GM12892 (cell line): ENCODE data around the gene CYB5A.

Experiments
- DNase-seq: peaks from one replicate; pipeline ENCODE4 v3.0.0; 2011; ENCODE audit not compliant: insufficient read length
- FAIRE-seq: peaks from 2 replicates; lab custom pipeline; 2011; peaks lifted over from hg19 to GRCh38; lab: Jason Lieb, UNC
- POLR2A ChIP-seq: IDR thresholded peaks from 2 replicates; pipeline ENCODE4 v1.6.1; 2011; ENCODE audit warnings: low read depth, low read length, control low read depth
- POLR2AphosphoS5 ChIP-seq: IDR thresholded peaks from 2 replicates; pipeline ENCODE4 v1.6.1; 2011; ENCODE audit warnings: low read depth, low read length, control low read depth
- TAF1 ChIP-seq: IDR thresholded peaks from 2 replicates; pipeline ENCODE4 v1.6.1; 2011; ENCODE audit warnings: low read depth, mild to moderate bottlenecking, control low read depth, low read length, borderline replicate concordance

CYB5A gene

DNA sequence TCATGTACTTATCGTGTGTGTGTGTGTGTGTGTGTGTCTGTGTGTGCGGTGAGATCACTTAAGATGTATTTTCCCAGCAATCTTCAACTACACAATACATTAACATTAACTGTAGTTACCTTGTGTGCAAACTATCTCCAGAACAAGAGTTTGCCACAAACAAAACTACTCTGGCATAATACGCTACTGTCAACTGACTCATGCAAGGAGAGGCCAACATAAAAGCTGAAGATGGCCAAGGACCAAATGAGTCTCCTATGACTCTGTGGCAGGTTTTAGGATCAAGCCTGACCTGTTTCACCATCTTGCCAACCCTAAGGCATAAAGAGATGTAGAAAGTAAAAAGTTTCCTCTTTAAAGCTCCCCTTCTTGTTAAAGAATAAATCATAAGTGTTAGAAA lies 20.1 kb downstream of the CYB5A start:
- no peak for DNase-seq
- no peak for FAIRE-seq

DNA sequence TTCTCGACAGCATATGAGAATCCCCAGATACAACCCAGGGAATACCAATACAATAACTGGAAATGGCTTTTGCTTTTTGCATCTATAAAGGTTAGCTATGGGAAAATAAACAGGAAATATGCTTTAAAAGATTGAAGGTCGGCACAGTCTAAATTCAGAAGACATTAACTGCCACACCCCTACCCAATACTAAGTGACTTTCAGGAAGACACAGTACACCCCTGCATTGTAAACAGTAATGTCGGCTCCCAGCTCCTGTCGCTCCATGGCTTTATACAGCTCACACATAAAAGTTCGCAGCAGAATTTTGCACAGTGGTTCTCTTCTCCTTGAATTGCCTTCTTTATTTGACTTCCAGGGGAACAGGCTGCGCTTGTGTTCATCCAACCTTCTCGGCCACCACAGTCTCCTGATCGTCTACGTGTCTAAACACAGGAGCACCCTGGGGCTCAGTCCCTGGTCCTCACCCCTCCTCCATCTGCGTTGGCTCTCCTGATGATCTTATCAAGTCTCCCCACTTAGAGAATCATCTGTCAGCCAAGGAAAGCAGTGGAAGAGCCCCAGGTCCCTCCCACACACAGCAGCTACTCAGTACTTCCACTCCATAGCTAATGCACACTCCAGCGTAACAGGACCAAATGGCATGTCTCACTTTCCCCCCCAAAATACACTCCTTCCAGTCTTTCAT lies 22.7 kb downstream of the CYB5A start:
- no peak for DNase-seq
- no peak for TF ChIP-seq TAF1
- no peak for TF ChIP-seq POLR2AphosphoS5
- no peak for TF ChIP-seq POLR2A
- no peak for FAIRE-seq

More for the DNA sequence above, 20.1 kb downstream of the CYB5A start:
- TF ChIP-seq POLR2AphosphoS5 (no peak), POLR2A (no peak), TAF1 (no peak)

DNA sequence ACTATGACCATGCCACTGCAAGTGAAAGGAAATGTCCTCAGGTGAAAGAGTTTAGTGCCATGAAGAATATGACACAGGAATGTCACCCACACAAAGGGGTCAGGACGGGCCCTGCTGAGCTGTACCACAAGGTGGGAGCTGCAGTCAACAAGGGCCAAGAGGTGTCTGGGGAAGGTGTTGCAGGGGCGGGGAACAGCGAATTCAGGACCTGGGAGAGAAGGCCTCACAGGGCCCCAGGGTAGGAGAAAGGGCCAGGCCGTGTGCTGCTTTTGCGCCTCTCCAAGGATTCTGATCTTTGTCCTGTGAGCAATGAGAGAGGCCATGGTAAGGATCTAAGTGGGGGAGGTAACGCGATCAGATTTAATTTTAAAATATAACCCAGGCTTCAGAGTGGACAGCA lies 23.6 kb downstream of the CYB5A start:
- TF ChIP-seq TAF1 (no peak), POLR2A (no peak), POLR2AphosphoS5 (no peak)
- FAIRE-seq = no peak
- no peak for DNase-seq

DNA sequence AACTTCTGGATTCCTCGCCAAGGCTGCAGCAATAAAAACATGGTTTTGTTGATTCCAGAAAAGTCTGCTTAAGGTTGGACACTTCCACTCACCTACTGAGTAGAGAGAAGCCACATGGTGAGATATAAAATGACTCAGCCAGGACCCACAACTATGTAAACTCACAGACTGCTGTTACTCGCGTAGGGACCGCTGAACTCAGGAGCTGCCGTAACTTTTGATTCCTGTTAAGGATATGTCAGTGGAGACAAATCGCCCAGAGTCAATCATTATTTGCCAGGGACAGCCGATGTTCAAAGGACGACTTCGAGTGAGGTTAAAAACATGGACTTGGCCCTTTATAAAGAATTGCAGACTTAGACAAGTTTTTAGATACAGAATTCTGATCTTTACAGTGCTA lies 25.6 kb downstream of the CYB5A start:
- FAIRE-seq = no peak

DNA sequence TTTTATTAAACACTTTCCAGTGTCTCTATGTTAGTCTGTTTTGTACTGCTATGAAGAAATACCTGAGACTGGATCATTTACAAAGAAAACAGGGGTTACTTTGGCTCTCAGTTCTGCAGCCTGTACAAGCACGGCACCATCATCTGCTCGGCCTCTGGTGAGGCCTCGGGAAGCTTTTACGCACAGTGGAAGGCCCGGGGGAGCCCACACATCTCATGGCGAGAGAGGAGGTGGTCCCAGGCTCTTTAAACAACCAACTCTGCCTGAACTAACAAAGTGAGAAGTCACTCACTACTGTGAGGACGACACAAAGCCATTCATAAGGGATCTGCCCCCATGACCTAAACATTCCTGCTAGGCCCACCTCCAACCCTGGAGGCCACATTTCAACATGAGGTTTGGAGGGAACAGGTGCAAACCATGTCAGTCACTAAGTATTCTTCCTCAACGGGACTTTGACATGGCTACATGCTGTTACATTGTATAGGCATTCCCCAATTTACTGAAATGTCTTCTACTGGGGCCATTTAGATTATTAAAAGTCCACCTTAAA lies 26.1 kb downstream of the CYB5A start:
- TF ChIP-seq TAF1 (no peak), POLR2AphosphoS5 (no peak), POLR2A (no peak)
- FAIRE-seq = no peak
- no peak for DNase-seq

More for the DNA sequence above, 25.6 kb downstream of the CYB5A start:
- no peak for DNase-seq
- no peak for TF ChIP-seq POLR2A

DNA sequence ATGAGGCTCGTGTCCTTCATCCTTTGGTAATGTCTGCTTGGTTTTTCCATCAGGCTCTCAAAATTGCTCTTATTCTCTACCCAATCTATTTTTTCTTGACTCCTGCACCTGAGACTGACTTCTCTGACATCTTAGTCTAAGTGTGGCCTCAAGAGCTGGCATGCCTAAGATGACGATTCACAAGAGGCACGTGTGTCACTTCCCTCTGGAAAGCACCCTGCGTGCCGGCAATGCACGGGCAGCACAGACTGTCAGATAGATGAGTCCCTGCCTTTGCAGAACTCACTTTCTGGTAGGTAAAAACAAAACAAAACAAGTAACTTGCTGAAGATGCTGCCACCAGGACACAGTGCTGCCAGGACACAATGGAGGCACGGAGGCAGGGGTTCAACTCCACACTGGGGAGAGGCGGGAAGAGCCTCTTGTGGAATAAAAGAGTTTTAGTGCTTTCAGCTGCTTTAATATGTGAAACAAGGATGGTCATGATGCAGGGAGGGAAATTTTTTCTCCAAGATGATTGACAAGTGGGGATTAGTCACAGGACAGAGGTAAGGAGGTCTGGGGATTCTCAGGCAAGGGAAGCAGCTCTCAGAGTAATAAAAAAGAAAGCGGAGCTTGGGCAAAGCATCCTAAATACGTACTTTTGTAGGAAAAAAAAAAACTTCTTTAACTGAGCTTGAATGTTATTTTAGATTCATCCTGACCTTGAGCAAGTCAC lies 27.3 kb downstream of the CYB5A start:
- DNase-seq (peak; percentile 19), FAIRE-seq (peak; percentile 93)
- TF ChIP-seq POLR2AphosphoS5 (no peak), POLR2A (no peak), TAF1 (no peak)

DNA sequence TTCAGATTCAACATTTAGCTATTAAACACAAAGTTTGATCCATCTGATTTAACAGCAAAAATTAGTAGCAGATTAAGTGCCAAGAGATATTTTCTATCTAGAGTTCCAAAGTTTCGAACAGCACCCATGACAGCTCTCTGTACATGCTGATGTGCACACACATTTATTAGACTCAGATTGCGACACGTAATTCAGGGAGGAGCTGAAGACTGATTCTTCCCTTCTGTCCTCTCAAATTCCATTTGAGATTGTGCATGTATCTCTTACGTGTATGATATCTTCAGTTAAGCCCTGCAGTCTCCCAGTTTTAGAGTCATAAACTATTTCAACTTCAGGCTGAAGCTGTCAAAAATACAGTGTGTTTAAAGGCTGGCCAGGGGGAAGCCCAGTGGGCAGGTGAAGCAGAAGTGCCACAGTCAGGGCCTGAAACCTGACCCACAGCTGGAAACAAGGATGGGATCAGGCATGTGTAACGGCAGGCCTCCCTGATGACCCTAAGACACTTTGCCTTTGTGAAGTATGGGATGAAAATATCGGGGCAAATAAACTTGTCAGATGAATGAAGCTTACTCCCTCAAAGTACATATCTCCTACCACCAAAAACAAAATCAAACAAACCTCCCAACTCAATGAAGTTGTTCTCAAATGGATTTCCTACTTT lies 30.6 kb downstream of the CYB5A start:
- DNase-seq (no peak), FAIRE-seq (no peak)
- TF ChIP-seq POLR2A (no peak), POLR2AphosphoS5 (no peak), TAF1 (no peak)

DNA sequence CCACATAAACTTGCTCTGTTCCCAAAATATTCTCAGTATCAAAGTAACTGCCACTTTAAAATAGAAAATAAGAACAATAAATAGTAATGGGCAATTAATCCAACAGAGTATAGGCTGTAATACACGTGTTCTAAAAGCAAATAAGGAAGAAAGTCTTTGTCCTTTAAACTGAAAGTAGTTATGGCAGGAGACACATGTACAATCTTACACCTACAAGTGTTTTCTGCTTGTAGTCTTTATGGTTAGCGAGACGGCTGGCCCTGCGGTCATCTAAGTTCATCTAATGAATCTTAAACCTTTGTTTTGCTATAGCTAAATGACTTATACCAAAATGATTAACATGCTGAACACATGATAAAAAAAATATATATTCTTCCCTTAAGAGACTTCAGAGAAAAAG lies 32.4 kb downstream of the CYB5A start:
- no peak for TF ChIP-seq POLR2A
- TF ChIP-seq POLR2AphosphoS5 = no peak
- no peak for TF ChIP-seq TAF1
- DNase-seq (no peak), FAIRE-seq (no peak)

DNA sequence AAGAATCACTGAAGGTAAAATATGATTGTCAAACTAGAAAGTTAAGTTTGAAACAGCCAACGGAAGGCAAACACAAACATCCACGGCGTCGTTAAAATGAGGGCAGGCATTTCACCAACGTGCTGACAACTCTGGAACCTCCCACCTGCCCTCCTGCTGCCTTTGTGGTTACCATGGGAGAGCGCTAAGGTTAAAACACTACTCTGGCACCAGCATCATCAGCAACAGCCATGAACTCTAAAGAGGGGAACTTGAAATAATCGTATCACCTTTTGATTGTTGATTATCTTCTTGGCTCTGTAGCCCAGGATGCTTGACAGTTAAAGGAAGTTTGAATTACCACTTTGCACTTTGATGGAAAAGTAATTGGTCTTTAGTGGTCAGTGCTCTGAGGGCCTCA lies 34.7 kb downstream of the CYB5A start:
- FAIRE-seq (no peak), DNase-seq (no peak)
- TF ChIP-seq TAF1 = no peak
- TF ChIP-seq POLR2A = no peak
- TF ChIP-seq POLR2AphosphoS5 = no peak

DNA sequence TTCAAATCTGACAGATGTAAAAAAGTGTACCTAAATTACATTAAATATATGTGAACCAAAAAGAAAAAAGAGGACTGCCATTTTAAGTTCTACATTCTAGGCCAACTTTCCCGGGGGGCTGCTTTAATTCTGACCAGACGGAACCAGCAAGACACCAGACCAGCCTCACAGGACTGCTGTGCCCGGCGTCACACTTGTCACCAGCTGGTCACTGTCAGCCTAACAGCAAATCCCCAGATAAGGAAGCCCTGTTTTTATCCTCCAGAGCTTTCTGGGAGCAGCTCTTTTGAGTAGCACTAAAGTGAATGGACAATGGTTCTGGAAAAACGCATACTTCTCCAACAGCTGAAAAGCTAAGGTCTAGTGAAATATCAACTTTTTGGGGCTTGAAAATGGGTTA lies 35.6 kb downstream of the CYB5A start:
- no peak for TF ChIP-seq POLR2AphosphoS5
- TF ChIP-seq TAF1 = no peak
- TF ChIP-seq POLR2A = no peak
- DNase-seq (no peak), FAIRE-seq (no peak)

DNA sequence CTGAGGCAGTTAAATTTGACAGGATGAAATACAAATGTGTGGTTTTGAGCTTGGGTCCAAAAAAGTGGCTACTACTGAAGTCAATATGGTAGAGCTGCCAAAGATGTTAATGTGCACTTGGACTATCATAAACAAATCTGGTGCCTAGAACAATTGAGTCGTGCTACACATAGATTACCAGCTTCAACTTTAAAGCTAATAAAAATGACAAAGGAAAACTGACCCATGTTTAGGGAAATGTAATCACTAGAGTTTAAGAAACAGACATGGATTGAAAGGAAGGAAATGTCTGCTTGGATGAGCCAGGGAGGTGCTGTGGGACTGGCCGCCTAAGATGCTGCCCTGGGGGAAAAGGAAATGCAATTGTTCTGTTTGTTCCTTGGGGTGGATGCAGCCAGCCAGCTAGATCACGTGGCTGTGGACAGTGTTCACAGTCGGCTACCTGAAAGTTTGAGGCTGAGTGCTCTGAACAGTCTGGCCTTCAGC lies 36.6 kb downstream of the CYB5A start:
- TF ChIP-seq POLR2A = no peak
- no peak for TF ChIP-seq TAF1
- TF ChIP-seq POLR2AphosphoS5 = no peak
- DNase-seq (no peak), FAIRE-seq (no peak)

DNA sequence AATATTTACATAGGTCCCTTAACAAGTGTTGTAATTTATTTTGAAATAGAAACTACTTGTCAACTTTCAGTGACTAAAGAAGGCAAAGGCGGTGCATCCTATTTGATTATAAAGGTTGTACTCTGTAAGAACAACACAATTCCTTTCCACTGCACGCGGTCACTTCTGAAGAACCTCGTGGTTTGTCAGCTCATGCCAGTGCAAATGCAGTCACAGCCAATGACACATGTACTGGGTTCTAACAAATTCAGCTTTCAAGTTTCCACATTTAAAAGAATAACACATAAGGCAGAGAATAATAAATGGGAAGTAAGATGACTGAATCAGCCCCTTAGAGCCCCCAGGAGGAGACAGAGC lies 39.7 kb downstream of the CYB5A start:
- DNase-seq = no peak
- TF ChIP-seq TAF1 (no peak), POLR2AphosphoS5 (no peak)
- no peak for FAIRE-seq
